A673 (cell line): ENCODE data around the gene NAA30.

Experiments used
- EZH2 ChIP-seq: fragments of 200-600 bp; sonication (generic); IDR thresholded peaks from 2 replicates; pipeline ENCODE4 v1.6.1; 2017; ENCODE audit warnings: borderline replicate concordance, low read depth, mild to moderate bottlenecking, mixed read lengths, antibody characterized with exemption, low read length; ENCODE audit not compliant: poor library complexity, severe bottlenecking
- TF ChIP-seq, protein P1 (sequence below): fragments of 300-800, 200-600 bp; sonication (generic); conservative IDR thresholded peaks from 2 replicates; pipeline ENCODE4 v1.5.1; 2017; ENCODE audit warnings: low read depth, mild to moderate bottlenecking, antibody characterized with exemption, low read length, moderate library complexity, mixed read lengths

DNA sequence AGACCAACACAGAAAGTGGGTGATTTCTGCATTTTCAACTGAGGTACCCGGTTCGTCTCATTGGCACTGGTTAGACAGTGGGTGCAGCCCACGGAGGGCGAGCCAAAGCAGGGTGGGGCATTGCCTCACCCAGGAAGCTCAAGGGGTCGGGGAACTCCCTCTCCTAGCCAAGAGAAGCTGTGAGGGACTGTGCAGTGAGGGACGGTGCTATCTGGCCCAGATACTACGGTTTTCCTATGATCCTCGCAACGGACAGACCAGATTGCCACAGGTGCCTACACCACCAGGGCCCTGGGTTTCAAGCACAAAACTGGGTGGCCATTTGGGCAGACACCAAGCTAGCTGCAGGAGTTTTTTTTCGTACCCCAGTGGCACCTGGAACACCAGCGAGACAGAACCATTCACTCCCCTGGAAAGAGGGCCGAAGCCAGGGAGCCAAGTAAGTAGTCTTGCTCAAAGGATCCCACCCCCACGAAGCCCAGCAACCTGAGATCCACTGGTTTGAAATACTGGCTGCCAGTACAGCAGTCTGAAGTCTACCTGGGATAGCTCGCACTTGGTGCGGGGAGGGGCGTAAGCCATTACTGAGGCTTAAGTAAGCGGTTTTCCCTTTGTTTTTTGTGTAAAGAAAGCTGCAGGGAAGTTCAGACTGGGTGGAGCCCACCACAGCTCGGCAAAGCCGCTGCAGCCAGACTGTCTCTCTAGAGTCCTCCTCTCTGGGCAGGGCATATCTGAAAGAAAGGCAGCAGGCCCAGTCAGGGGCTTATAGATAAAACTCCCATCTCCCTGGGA is 25.5 kb upstream of the NAA30 start:
- TF ChIP-seq, protein P1, sequence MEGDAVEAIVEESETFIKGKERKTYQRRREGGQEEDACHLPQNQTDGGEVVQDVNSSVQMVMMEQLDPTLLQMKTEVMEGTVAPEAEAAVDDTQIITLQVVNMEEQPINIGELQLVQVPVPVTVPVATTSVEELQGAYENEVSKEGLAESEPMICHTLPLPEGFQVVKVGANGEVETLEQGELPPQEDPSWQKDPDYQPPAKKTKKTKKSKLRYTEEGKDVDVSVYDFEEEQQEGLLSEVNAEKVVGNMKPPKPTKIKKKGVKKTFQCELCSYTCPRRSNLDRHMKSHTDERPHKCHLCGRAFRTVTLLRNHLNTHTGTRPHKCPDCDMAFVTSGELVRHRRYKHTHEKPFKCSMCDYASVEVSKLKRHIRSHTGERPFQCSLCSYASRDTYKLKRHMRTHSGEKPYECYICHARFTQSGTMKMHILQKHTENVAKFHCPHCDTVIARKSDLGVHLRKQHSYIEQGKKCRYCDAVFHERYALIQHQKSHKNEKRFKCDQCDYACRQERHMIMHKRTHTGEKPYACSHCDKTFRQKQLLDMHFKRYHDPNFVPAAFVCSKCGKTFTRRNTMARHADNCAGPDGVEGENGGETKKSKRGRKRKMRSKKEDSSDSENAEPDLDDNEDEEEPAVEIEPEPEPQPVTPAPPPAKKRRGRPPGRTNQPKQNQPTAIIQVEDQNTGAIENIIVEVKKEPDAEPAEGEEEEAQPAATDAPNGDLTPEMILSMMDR: no peak
- no peak for TF ChIP-seq EZH2
